ENCODE measurements around the gene TNS1. TPM values are rescaled to one million over a fixed set of nuclear protein-coding genes. Genes with fewer than 3 reads are reported as not detected.

Gene TNS1
- total RNA-seq, 4 donors from 2014 or later, result 23.1 to 156 (median 81.1) TPM

- Histone ChIP-seq H3K4me1 (no peaks in the 10 kb centered on the region), H3K9me3 (peaks cover 0 to 6% (median 0%) of the 10 kb centered on the region in 4 donors), H3K27me3 (no peaks in the 10 kb centered on the region), H3K4me3 (no peak overlapping the region), H3K36me3 (no peaks in the 10 kb centered on the region), H3K27ac (no peak overlapping the region)
- no peak for TF ChIP-seq POLR2A (IDR thresholded peaks at IDR 0.05)
- TF ChIP-seq, protein P1, sequence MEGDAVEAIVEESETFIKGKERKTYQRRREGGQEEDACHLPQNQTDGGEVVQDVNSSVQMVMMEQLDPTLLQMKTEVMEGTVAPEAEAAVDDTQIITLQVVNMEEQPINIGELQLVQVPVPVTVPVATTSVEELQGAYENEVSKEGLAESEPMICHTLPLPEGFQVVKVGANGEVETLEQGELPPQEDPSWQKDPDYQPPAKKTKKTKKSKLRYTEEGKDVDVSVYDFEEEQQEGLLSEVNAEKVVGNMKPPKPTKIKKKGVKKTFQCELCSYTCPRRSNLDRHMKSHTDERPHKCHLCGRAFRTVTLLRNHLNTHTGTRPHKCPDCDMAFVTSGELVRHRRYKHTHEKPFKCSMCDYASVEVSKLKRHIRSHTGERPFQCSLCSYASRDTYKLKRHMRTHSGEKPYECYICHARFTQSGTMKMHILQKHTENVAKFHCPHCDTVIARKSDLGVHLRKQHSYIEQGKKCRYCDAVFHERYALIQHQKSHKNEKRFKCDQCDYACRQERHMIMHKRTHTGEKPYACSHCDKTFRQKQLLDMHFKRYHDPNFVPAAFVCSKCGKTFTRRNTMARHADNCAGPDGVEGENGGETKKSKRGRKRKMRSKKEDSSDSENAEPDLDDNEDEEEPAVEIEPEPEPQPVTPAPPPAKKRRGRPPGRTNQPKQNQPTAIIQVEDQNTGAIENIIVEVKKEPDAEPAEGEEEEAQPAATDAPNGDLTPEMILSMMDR (IDR thresholded peaks at IDR 0.05), result no peak
- no peak for DNase-seq
Observed at GRCh38 chr2:217761645-217762277, 241.0 kb downstream of the TNS1 start.

DNA sequence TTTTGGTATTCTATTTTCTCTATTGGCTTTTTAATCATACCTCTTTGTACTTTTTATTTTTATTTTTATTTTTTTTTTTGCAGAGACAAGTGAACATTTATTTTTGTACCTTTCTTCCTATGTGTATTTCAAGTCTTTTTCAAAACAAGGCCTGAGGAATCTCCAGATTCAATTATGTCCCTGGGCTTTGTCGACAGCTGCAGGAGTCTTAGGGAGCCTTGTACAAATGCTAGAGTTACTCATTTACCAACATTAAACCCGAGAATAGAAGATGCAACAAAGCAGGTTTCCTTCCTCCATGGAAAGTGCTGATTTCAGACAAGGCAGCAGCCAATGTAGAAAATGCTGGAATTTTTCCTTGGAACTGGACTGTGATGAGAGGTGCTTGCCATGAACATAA is 242.8 kb downstream of the TNS1 start:
- Histone ChIP-seq H3K36me3 (no peaks in the 10 kb centered on the region), H3K4me3 (no peak overlapping the region), H3K4me1 (no peaks in the 10 kb centered on the region), H3K9me3 (peaks cover 0 to 6% (median 0%) of the 10 kb centered on the region in 4 donors), H3K27ac (no peak overlapping the region), H3K27me3 (no peaks in the 10 kb centered on the region)
- no peak for DNase-seq
- TF ChIP-seq POLR2A (IDR thresholded peaks at IDR 0.05), result no peak
- TF ChIP-seq, protein P1 (IDR thresholded peaks at IDR 0.05), result no peak

- Histone ChIP-seq H3K4me1 (no peaks in the 10 kb centered on the region), H3K4me3 (no peak overlapping the region), H3K36me3 (no peaks in the 10 kb centered on the region), H3K9me3 (peaks cover 0 to 5% (median 0%) of the 10 kb centered on the region in 4 donors), H3K27ac (no peak overlapping the region), H3K27me3 (no peaks in the 10 kb centered on the region)
- DNase-seq, result no peak
- TF ChIP-seq POLR2A (IDR thresholded peaks at IDR 0.05), result no peak
- TF ChIP-seq, protein P1 (IDR thresholded peaks at IDR 0.05), result no peak
Observed at GRCh38 chr2:217757108-217757463, 245.7 kb downstream of the TNS1 start.

- H3K9me3 ChIP-seq, result no peaks in the 10 kb centered on the region
- H3K4me1 ChIP-seq, result no peaks in the 10 kb centered on the region
- peak overlapping the region in 1 of 4 donors; percentile 30 for H3K4me3 ChIP-seq
- no peaks in the 10 kb centered on the region for H3K36me3 ChIP-seq
- H3K27ac ChIP-seq, result no peak overlapping the region
- H3K27me3 ChIP-seq, result no peaks in the 10 kb centered on the region
- TF ChIP-seq, protein P1 (IDR thresholded peaks at IDR 0.05), result peak; percentile 40 to 78 (median 56)
- no peak for TF ChIP-seq POLR2A (IDR thresholded peaks at IDR 0.05)
- DNase-seq, result peak; percentile 35 to 75 (median 64)
Observed at GRCh38 chr2:217756375-217757107, 246.3 kb downstream of the TNS1 start.

GRCh38 chr2:217755027-217755745 is 247.6 kb downstream of the TNS1 start:
- TF ChIP-seq, protein P1 (IDR thresholded peaks at IDR 0.05), result no peak
- no peak for TF ChIP-seq POLR2A (IDR thresholded peaks at IDR 0.05)
- Histone ChIP-seq H3K4me1 (no peaks in the 10 kb centered on the region), H3K27me3 (no peaks in the 10 kb centered on the region), H3K36me3 (no peaks in the 10 kb centered on the region), H3K27ac (no peak overlapping the region), H3K9me3 (no peaks in the 10 kb centered on the region), H3K4me3 (no peak overlapping the region)
- DNase-seq, result no peak

All from Peyer's patch (tissue), 4 donors.